ENCODE data around the gene GYG2. TPM values are rescaled to one million over a fixed set of nuclear protein-coding genes. Genes with fewer than 3 reads are reported as not detected.

The GYG2 gene
- polyA plus RNA-seq, 1 of the 3 experiments (the other 2 are of a cell fraction): 1.8 TPM

DNA sequence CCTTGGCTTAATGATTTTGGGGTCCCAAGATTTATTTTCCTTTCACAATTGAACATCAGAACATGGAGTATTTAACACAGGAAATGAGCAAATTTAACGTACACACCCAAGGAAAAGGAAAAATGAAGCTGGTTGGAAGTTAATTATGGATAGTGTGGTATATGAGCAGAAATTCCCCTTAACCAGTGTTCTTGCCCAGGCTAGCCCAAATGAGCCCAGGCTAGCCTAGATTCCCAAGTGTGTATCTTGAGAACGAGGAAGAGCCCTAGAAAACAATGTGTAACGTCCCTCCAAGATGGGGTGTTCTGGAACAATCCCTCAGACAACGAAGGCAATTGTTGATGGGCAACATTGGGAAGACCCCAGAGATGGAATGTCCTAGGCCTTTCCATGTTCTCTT is 43.2 kb upstream of the GYG2 start:
- Histone ChIP-seq H3K9me2 (no peaks in the 10 kb centered on the region), H3K9me3 (no peaks in the 10 kb centered on the region), H3K79me2 (ENCODE audit: insufficient read depth) (no peaks in the 10 kb centered on the region), H2AFZ (ENCODE audit: low read depth) (no peak overlapping the region), H3K4me3 (ENCODE audit: low read depth in 2 of 2, low read length in 1 of 2) (no peak overlapping the region), H3F3A (replicated peaks; ENCODE audit: insufficient read depth) (no peaks in the 10 kb centered on the region), H3K4me1 (ENCODE audit: control insufficient read depth in 1 of 2, insufficient read depth in 2 of 2, low read depth in 1 of 2, low read length in 1 of 2) (no peaks in the 10 kb centered on the region), H3K27ac (ENCODE audit: low read depth in 2 of 2, low read length in 1 of 2) (no peak overlapping the region), H3K36me3 (replicated peaks in 1 of 2; ENCODE audit: control insufficient read depth in 1 of 2, insufficient read depth in 2 of 2, low read length in 1 of 2) (no peaks in the 10 kb centered on the region), H3K4me2 (no peak overlapping the region), H3K27me3 (ENCODE audit: insufficient read depth) (peaks cover 9% of the 10 kb centered on the region; the same call in 1 of the 2 replicates), H4K20me1 (ENCODE audit: insufficient read depth) (no peaks in the 10 kb centered on the region), H3K9ac (no peak overlapping the region)
- CTCF ChIA-PET: no interaction called here
- no peak for DNase-seq
- TF ChIP-seq CTCF (IDR thresholded peaks at IDR 0.05) (no peak), FOSL2 (IDR thresholded peaks at IDR 0.05; ENCODE audit: borderline replicate concordance, low read depth) (no peak), EZH2phosphoT487 (IDR thresholded peaks at IDR 0.05; ENCODE audit: borderline replicate concordance, low read depth) (no peak), NRF1 (IDR thresholded peaks at IDR 0.05; ENCODE audit: low read depth, low read length) (no peak), NFIC (IDR thresholded peaks at IDR 0.05; ENCODE audit: borderline replicate concordance) (no peak), TAF1 (IDR thresholded peaks at IDR 0.05; ENCODE audit: borderline replicate concordance, low read depth, low read length) (no peak), RAD21 (IDR thresholded peaks at IDR 0.05; ENCODE audit: low read length) (no peak), MEF2A (IDR thresholded peaks at IDR 0.05; ENCODE audit: borderline replicate concordance, low read depth) (no peak), TEAD4 (IDR thresholded peaks at IDR 0.05; ENCODE audit: borderline replicate concordance, insufficient read depth) (no peak), GABPA (IDR thresholded peaks at IDR 0.05; ENCODE audit: low read depth) (no peak), USF1 (IDR thresholded peaks at IDR 0.05; ENCODE audit: borderline replicate concordance, low read depth) (no peak), FOXJ3 (CRISPR knock-in tag; IDR thresholded peaks at IDR 0.05) (no peak)
- TF ChIP-seq, protein P1, sequence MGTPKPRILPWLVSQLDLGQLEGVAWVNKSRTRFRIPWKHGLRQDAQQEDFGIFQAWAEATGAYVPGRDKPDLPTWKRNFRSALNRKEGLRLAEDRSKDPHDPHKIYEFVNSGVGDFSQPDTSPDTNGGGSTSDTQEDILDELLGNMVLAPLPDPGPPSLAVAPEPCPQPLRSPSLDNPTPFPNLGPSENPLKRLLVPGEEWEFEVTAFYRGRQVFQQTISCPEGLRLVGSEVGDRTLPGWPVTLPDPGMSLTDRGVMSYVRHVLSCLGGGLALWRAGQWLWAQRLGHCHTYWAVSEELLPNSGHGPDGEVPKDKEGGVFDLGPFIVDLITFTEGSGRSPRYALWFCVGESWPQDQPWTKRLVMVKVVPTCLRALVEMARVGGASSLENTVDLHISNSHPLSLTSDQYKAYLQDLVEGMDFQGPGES (IDR thresholded peaks at IDR 0.05; ENCODE audit: low read depth, low read length): no peak
- TF ChIP-seq, protein P2, sequence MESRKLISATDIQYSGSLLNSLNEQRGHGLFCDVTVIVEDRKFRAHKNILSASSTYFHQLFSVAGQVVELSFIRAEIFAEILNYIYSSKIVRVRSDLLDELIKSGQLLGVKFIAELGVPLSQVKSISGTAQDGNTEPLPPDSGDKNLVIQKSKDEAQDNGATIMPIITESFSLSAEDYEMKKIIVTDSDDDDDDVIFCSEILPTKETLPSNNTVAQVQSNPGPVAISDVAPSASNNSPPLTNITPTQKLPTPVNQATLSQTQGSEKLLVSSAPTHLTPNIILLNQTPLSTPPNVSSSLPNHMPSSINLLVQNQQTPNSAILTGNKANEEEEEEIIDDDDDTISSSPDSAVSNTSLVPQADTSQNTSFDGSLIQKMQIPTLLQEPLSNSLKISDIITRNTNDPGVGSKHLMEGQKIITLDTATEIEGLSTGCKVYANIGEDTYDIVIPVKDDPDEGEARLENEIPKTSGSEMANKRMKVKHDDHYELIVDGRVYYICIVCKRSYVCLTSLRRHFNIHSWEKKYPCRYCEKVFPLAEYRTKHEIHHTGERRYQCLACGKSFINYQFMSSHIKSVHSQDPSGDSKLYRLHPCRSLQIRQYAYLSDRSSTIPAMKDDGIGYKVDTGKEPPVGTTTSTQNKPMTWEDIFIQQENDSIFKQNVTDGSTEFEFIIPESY (IDR thresholded peaks at IDR 0.05; ENCODE audit: borderline replicate concordance, low read depth): no peak
- WGBS (ENCODE audit: low lambda C conversion rate): 29% methylated on average over 4 of the region's 4 CpGs
- POLR2A ChIA-PET: no interaction called here

All from SK-N-SH (cell line).